Activated CD4-positive, alpha-beta T cell treated with anti-CD3 and anti-CD28 coated beads for 24 hours (primary cell): ENCODE data around the gene NUP42.

Experiments
- DNase-seq, 2 donors: peaks; one replicate each; pipeline ENCODE4 v3.0.0-alpha.2; 2020; ENCODE audit warnings: low read depth in 2 of 2

NUP42 gene

DNA sequence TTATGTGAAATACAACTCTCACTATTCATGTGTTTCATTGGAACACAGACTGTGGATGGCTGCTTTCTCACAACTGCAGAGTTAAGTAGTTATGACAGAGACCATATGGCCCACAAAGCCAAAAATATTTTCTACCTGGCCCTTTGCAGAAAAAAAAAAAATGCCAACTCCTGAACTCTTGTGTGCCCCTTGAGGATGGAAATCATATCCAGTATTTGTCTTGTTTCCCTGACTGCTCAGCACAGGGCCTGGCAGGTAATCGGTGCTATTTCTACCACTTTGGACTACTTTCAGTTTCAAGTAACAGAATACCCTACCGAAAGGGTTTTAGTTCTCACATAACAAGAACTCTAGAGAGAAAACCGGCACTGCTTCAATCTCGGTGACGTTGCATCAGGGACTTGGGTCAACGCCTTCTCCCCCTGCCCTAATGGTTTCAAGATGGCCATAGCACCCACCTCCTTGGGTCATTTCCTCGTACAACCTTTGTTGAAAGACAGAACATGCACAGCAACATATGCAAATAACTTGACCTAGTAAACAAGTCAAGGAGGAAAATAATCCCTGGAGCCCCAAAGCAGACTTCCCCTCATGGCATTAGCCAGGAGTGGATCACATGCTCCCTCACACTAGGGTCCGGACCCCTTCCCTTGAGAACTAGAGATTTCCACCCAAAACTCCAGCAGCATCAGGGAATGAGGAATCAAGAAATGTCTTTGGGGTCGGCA lies 52.9 kb downstream of the NUP42 start:
- DNase-seq, result no peak

DNA sequence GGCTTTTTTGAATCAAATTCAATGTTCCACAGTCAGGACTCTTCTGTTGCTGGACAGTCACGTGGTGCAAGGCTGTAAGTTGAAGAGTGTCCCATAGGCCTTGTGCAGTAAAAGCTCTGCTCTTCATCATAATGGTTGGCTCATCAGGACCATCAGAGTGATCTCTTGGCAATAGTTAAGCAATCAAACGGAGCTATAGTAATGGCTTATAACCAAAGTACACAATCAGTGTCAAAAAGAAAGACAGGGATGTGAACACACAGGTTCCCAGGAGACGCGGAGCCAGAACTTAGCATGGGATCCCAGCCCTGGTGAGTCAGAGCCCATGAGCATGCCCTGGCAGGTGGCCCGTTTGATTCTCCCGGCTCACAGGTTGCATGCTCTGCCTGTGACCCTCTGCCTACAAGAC lies 54.0 kb downstream of the NUP42 start:
- no peak for DNase-seq

DNA sequence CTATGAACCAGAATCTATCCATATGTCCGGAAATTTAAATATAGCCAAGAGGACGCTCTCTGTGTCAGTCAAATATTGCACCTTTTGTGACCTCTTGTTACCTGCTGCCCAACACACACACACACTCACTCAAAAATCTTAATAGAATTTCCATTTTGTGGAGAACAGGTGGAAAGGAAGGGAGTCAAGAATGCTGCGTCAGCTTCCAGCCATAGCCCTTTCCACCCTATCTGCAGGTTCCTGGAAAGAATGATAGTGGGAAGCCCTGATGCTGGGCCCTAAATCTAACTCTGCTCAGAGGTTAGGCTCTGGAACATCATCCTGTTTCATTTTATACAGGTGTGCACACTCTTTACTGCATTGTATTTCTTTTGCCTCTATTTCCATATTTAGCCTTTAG lies 55.2 kb downstream of the NUP42 start:
- no peak for DNase-seq

DNA sequence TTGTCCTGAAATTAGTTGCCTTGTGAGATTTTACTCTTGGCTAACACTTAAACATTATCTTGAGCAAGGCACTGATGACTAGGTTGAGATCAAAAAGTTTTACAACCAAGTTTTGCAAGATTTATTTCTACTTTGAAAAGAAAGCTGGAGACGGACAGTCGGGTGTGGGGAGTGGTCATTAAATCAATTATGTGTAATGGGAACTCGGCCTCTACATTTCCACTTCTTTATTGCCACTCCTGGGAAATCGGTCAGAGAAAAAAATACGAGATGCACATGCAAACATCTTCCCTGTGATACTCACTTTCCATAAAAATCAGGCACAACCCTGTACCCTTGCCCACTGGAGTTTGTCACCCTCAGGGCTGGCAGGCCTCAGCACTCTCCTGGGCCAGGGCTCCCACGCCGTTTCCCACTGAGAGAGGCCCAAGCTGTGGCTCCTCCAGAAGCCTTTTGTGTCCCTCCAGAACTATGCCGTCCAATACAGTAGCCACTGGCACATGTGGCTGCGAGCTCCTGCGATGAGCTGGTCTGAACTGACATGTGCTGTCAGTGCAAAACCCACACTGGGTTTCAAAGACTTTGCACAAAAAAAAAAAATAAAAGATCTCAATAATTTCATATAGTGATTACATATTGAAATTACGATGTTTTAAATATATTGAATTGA lies 57.3 kb downstream of the NUP42 start:
- no peak for DNase-seq

DNA sequence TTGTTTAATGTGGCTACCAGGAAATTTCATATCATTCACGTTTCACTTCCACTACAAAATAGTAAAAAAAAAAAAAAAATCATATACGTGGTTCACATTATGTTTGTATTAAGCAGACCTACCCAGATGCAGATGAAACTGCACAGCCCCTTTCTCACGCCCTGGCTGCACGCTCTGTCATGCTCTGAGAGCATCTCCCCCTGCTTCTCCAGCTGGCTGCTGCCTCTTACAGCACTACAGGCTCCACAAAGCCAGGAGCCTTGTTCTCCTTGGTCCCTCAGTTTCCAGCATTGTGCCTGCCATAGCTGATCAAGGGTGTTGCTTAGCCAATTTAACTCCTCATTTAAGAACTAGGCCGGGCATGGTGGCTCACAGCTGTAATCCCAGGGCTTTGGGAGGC lies 57.9 kb downstream of the NUP42 start:
- DNase-seq, result no peak

DNA sequence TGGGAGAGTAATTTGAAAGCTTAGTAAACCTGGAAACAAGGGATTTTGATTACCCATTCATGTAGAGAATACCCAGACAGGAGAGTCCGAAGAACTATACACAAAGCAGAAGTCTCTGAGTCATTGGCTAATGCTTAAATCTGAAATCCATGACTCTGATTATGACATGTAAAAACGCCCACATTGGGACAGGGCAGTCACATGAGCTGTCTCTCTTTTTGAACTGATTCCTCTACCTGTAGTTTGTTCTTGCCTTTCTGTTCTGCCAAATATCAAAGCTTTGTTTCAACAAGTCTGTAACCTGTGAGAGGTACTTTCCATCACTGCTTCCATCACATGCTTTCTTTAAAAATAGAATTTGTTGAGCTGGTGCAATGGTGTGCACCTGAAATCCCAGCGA lies 60.5 kb downstream of the NUP42 start:
- no peak for DNase-seq

DNA sequence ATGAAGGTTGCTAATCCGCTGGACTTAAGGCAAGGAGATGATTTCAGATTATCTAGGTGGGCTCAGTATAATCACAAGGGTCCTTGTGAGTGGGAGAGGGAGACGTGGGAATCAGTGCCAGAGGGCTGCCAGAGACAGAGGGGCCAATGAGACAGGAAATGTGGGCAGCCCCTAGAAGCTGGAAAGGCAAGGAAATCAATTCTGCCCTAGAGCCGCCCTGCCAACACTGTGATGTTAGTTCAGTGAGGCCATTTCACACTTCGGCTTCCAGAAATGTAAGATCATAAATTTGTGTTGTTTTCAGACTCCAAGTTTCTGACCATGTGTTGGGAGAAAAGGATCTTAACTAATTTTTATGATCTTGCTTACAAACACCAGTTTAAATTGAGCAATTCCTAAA lies 61.1 kb downstream of the NUP42 start:
- DNase-seq, result no peak

DNA sequence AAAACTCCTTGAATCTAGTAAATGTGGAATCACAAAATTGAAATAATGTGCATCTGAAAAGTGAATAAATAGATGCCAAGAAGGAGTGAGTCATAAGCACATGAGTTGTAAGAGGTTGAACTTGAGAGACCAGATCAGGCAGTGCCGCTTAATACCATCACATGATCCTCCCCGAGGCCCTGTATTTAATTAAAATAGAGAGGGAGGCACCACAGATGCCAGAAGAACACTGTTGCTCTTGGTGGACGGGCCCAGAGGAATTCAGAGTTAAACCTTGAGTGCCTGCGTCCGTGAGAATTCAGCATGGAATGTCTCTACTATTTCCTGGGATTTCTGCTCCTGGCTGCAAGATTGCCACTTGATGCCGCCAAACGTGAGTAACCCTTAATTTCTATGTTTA lies 64.7 kb downstream of the NUP42 start, which contains the start of gene GPNMB:
GPNMB (plus strand) TSS at position 221 of the 400 bp plus-strand sequence; CDS start at position 304, 83 bp downstream.
- DNase-seq, result no peak

DNA sequence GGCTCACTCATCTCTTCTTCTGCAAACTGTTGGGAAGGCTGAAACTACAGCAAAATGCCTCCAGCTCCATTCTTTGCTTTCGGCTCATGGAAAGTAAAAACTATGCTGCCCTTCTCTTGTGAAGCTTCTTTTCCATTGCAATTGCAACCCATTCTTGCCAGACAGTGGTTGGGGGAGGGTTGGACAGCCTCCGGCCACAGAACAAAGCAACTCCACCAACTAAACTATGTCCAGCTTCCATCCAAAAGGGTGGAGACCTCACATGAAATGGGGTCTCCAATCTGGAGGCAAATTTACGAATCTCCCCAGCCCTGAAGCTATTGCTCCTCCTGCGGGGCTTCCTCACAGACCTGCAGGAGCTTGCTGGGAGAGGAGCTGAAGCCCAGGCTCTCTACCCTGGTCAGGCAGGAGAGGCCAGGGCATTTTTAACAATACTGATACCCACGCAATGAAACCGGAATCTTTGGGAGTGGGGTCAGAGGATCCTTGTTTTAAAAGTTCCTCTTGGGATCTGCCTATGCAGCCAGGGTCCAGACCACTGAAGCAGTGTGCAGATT lies 65.3 kb downstream of the NUP42 start:
- DNase-seq, result no peak

DNA sequence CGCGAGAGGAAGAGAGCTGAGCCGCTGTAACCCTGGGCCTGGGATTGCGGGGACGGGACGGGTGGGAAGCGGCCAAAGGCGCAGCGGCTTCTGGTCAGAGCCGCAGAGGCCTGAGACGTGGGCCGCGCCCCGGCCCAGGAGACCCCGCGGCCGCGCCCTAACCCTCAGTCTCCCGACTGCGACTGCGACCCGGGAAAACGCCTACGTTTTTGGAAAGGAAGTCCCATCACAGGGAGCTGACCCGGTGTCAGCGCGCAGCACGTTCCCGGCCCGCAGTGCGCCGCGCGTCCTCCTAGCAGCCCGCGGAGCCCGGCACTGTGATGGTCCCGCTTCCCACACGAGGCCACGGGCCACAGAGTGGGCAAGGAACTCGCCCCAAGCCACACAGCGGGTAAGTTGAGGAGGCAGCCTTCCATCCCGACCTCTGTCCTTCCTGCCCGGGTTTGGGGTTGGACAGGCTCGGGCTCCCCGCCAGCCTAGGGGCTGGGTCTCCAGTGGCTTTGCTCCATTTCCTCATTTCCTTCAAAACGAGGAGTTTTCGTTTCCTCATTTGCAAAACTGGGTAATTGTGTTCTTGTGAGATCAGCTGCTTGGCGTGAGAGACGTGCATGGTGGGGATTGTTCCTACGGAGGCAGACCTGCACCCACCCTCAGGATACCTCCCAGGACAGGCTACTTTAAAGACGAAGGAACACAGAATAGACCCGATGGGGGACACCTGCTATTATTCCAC lies 65.9 kb downstream of the NUP42 start:
- DNase-seq, result peak in 1 of 2 donors; percentile 0

DNA sequence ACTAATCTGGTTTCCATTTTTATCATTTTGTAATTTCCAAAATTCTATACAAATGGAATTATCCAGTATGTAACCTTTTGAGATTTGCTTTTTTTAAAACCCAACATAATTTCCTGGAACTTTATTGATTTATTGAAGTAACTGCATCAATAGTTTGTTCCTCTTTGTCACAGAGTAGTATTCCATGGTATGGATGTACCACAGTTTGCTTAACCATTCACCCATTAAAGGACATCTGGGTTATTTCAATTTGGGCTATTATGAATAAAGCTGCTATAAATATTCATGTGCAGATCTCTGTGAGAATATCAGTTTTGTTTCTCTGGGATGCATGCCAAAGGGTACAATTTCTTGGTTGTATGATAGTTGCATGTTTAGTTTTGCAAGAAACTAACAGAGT lies 67.6 kb downstream of the NUP42 start:
- DNase-seq, result no peak
